ENCODE data around the gene TMEM43. TPM values are rescaled to one million over a fixed set of nuclear protein-coding genes. Genes with fewer than 3 reads are reported as not detected.
"Not testable (repeated sequence)": the region's sequence is repeated elsewhere in the genome, so short reads cannot be mapped to it uniquely, and the experiment has no call there.

The TMEM43 gene
- total RNA-seq: 10 to 100 TPM; 40.0 to 40.3 TPM

GRCh38 chr3:14124615-14125192 is at the start of gene TMEM43, which contains the start of gene CHCHD4:
TMEM43 (plus strand) TSS chr3:14125052; CDS start chr3:14125194, 142 bp downstream.
CHCHD4 (minus strand) TSS chr3:14124870; CDS start chr3:14124676, 194 bp downstream.
- ChIA-PET POLR2A (interaction anchor here (0.7 to 3.1 kb wide), 4 partner anchors 17 to 527 kb away, joined by 3 to 33 read pairs (median 3); partner anchors contain the start of genes CCDC174, LSM3 and XPC), CTCF (interaction anchor here (1.4 to 3.1 kb wide), 4 partner anchors 19 to 228 kb away, joined by 4 to 17 read pairs (median 7); partner anchors contain the start of genes LSM3 and XPC)

- POLR2A ChIA-PET, CTCF ChIA-PET: not testable (repeated sequence)
Measured at GRCh38 chr3:14075233-14075632, 49.6 kb upstream of the TMEM43 start.

- CTCF ChIA-PET: no interaction called here
- POLR2A ChIA-PET: no interaction called here
Measured at GRCh38 chr3:14077310-14077709, 47.5 kb upstream of the TMEM43 start.

GRCh38 chr3:14082108-14082657 is 42.7 kb upstream of the TMEM43 start:
- CTCF ChIA-PET: no interaction called here
- POLR2A ChIA-PET: no interaction called here

- CTCF ChIA-PET, POLR2A ChIA-PET: not testable (repeated sequence)
Measured at GRCh38 chr3:14087461-14087860, 37.4 kb upstream of the TMEM43 start.

- CTCF ChIA-PET, POLR2A ChIA-PET: not testable (repeated sequence)
Measured at GRCh38 chr3:14091959-14092358, 32.9 kb upstream of the TMEM43 start.

GRCh38 chr3:14092464-14092863 is 32.4 kb upstream of the TMEM43 start:
- CTCF ChIA-PET: no interaction called here
- POLR2A ChIA-PET: no interaction called here

GRCh38 chr3:14093831-14094230 is 31.0 kb upstream of the TMEM43 start:
- CTCF ChIA-PET: no interaction called here

GRCh38 chr3:14096742-14097141 is 28.1 kb upstream of the TMEM43 start:
- CTCF ChIA-PET: no interaction called here
- POLR2A ChIA-PET: no interaction called here

More at GRCh38 chr3:14093831-14094230, 31.0 kb upstream of the TMEM43 start:
- POLR2A ChIA-PET: no interaction called here

- CTCF ChIA-PET: no interaction called here
- POLR2A ChIA-PET: no interaction called here
Measured at GRCh38 chr3:14097616-14098391, 27.0 kb upstream of the TMEM43 start.

- CTCF ChIA-PET, POLR2A ChIA-PET: not testable (repeated sequence)
Measured at GRCh38 chr3:14109821-14110220, 15.0 kb upstream of the TMEM43 start.

- ChIA-PET POLR2A (no interaction called here), CTCF (no interaction called here)
Measured at GRCh38 chr3:14110699-14111098, 14.2 kb upstream of the TMEM43 start.

GRCh38 chr3:14113965-14114635 is 10.8 kb upstream of the TMEM43 start:
- POLR2A ChIA-PET: interaction anchor here (1.1 kb wide), 1 partner anchor 10 kb away, joined by 3 read pairs; no protein-coding TSS in a partner anchor
- CTCF ChIA-PET: interaction anchor here (1.0 kb wide), 1 partner anchor 218 kb away, joined by 3 read pairs; no protein-coding TSS in a partner anchor

GRCh38 chr3:14117468-14118399 is 7.1 kb upstream of the TMEM43 start:
- CTCF ChIA-PET: interaction anchor here (1.2 to 1.3 kb wide), 2 partner anchors 72 to 221 kb away, joined by 3 to 4 read pairs; no protein-coding TSS in a partner anchor

GRCh38 chr3:14118400-14119381 is 6.2 kb upstream of the TMEM43 start:
- ChIA-PET CTCF (interaction anchor here (0.5 to 1.3 kb wide), 4 partner anchors 73 to 222 kb away, joined by 3 to 5 read pairs (median 4); no protein-coding TSS in a partner anchor), POLR2A (no interaction called here)

More at GRCh38 chr3:14117468-14118399, 7.1 kb upstream of the TMEM43 start:
- POLR2A ChIA-PET: no interaction called here

- ChIA-PET POLR2A (no interaction called here), CTCF (interaction anchor here (1.1 kb wide), 1 partner anchor 223 kb away, joined by 5 read pairs; no protein-coding TSS in a partner anchor)
Measured at GRCh38 chr3:14119651-14120050, 5.2 kb upstream of the TMEM43 start.

- ChIA-PET CTCF (interaction anchor here (1.1 to 1.5 kb wide), 2 partner anchors 224 kb away, joined by 4 to 5 read pairs; no protein-coding TSS in a partner anchor), POLR2A (no interaction called here)
Measured at GRCh38 chr3:14120111-14120920, 4.5 kb upstream of the TMEM43 start.
